C4-2B (cell line): Measurements from ENCODE around the gene PRKG2.

Source experiments
- CTCF ChIP-seq: fragments of 450-650 bp; conservative IDR thresholded peaks from 2 replicates; pipeline ENCODE4 v1.5.1; 2017; ENCODE audit warnings: mild to moderate bottlenecking
- ZFX ChIP-seq: fragments of 450-650 bp; IDR thresholded peaks from 2 replicates; pipeline ENCODE4 v1.6.1; 2017

GRCh38 chr4:81204571-81204970, 10.5 kb downstream of the PRKG2 start:
- TF ChIP-seq CTCF (no peak), ZFX (no peak)
